T-helper 22 cell (primary cell): ENCODE results near the gene DAO.

ENCODE experiments used
- DNase-seq: peaks from one replicate; pipeline ENCODE4 v3.0.0-alpha.2; 2020; ENCODE audit warnings: low read depth

Gene DAO

DNA sequence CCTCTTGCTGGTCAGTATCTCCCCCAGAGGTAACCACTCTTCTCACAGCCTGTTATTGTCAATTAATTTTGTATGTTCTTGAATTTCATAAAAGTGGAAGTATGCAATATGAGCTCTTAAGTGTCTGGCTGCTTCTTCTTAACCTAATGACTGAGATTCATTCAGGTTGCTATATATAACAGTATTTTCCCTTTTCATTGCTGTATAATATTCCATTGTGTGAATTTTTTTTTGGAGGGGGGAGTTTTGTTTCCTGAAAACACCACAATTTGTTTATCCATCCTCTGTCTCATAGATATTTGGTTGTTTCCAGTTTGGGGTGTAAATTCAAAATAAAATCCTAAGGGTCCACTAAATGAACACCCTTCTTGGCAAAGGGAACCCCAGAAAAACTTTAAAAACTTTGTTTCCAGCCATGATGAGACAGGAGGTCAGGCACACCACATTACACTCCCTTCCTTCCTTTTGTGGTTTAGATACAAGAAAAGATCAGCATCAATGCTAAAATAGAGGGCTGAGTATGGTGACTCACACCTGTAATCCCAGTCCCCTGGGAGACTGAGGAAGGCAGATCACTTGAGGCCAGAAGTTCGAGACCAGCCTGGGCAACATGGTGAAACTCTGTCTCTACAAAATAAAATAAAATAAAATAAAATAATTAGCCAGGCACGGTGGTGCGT, 4.1 kb upstream of the DAO start:
- no peak for DNase-seq

DNA sequence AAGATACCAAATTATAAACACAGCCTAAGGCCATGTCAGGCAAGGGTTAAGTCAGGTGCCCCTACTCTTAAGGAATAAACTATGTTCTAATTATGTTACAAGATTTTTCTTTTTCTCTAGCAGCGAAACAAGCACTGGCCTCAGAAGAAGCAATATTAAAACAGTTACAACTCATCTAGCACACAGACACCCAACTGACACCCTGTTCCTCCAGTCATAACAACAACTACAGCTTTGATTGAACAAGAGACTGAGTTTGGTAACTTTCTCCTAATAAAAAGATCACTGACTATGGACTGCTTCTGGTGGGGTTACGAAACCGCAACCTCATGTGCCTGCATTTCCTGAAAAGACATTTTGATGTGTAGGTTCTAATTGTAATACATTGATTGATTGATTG, 3.3 kb upstream of the DAO start:
- DNase-seq, result no peak

DNA sequence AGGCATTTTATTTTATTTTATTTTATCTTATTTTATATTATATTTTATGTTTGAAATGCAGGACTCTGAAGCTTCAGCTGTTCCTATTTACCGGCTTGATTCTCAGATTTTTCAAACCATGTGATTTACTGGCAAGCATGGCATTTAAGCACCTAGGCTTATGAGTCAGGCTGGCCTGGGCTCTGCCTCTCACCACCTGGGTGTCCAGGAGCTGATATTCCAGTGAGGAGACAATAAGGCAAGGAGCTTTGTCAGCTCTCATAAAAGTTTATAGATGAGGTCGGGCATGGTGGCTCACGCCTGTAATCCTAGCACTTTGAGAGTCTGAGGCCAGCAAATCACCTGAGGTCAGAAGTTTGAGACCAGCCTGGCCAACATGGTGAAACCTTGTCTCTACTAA, 2.1 kb downstream of the DAO start:
- DNase-seq, result no peak

DNA sequence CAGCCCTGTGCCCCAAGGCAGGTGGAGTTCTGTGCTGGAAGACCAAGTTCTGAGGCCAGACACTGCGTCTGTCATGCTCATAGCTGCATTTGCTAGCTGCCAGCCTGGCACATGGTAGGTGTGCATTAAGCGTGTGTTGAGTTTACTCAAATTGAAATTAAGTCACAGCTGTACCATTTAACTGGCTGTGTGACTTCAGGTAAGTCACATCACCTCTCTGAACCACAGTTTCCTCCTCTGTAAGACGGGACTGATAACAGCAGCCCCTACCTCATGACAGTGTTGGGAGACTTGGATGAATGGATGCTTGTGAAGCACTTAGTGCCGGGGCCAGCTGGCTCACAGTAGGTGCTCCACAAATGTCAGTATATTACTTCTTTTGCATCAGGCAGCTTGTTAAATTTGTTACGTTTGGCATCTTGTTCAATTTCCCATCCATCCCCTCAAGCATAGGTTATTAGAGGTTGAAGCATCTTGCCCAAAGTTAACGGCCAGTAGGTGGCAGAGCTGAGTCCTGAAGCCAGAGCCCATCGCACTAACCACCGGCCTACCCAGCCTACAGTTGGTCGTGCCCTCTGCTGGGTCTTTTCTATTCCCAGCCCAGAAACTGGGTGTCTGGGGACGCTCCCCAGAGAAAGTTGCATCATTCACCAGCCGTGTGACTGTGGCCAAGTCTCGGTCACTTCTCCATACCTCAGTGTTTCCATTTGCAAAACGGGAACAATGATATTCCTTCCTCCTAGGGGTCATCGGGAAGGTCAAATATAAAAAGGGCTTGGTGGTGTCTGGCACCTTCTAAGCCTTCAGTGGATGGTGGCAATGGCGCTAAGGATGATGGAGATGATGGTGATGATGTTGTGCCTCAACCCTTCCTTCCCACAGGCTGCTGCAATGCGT, 4.5 kb downstream of the DAO start:
- peak; percentile 15 for DNase-seq

DNA sequence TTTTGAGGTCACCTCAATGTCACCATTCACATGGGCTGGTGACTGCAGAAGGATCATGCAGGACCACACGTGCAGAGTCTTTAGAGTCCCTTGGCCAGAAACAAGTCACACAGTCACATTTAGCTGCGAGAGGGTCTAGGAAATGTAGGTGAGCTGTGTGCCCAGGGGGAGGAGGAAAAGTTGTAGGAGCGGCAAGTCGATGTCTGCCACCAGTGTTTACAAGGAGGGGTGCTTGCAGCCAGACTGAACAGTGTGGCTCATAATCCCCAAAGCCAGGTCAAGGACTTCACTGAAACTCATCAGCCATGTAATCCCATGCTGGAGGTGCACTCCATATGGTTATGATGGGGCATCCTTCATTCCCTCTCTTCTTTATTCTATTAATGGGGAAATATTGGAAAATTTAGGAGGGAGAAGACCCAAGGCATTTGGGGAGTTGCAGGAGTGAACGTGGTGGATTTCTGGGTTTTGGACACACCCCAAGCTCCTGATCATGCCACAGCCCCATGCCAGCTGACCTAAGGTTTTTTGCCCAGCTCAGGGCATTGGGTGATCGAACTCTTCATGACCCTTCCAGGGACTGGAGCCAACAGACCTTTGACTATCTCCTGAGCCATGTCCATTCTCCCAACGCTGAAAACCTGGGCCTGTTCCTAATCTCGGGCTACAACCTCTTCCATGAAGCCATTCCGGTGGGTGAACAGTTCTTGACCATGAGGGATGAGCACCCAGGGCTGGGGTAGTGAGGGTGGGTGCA, 7.2 kb downstream of the DAO start:
- DNase-seq, result no peak

- DNase-seq, result no peak
Observed at GRCh38 chr12:108888031-108888430, 8.1 kb downstream of the DAO start.

- no peak for DNase-seq
Observed at GRCh38 chr12:108890208-108890607, 10.3 kb downstream of the DAO start.

DNA sequence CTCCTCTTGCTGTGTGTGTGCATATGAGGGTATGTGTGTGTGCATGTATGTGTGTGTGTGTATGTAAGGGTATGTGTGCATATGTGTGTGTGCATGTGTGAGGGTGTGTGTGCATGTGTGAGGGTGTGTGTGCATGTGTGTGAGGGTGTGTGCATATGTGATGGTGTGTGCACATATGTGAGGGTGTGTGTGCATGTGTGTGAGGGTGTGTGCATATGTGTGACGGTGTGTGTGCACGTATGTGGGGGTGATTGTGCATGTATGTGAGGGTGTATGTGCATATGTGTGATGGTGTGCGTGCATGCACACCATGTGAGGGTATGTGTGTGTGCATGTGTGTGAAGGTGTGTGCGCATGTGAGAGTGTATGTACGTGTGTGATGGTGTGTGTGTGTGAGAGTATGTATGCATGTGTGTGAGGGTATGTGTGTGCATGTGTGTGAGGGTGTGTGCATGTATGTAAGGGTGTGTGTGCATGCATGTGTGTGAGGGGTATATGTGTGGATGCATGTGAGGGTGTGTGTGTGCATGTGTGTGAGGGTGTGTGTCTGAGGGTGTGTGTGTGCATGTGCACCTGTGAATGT, 15.4 kb downstream of the DAO start:
- DNase-seq, result no peak

GRCh38 chr12:108896336-108896735, 16.4 kb downstream of the DAO start:
- no peak for DNase-seq

- no peak for DNase-seq
Observed at GRCh38 chr12:108896817-108897216, 16.9 kb downstream of the DAO start.

DNA sequence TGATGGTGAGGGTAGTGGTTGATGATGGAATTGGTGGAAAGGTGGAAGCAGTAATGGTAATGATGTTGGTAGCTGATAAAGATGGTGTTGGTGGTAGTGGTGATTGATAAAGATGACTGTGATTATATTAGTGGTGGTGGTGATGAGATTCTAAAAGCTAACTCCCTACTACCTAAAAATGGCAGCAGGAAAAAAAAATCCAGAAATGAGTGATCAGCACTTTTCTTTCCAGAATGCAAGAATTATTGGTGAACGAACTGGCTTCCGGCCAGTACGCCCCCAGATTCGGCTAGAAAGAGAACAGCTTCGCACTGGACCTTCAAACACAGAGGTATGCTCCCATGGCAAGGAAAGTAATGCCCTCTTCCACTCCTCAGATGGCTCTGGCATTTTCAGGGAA, 19.3 kb downstream of the DAO start:
- no peak for DNase-seq

GRCh38 chr12:108905725-108906124, 25.8 kb downstream of the DAO start:
- no peak for DNase-seq

DNA sequence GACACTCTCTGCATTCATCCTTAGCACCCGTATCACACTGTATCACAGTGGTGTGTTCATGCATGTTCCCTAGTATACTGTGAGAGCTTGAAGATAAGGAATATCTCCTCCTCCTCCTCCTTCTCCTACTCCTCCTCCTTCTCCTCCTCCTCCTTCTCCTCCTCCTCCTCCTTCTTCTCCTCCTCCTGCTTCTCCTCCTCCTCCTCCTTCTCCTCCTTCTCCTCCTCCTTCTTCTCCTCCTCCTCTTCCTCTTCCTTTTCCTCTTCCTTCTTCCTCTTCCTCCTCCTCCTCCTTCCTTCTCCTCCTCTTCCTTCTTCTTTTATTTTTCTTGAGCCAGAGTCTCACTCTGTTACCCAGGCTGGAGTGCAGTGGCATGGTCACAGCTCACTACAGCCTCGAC, 27.1 kb downstream of the DAO start:
- no peak for DNase-seq

DNA sequence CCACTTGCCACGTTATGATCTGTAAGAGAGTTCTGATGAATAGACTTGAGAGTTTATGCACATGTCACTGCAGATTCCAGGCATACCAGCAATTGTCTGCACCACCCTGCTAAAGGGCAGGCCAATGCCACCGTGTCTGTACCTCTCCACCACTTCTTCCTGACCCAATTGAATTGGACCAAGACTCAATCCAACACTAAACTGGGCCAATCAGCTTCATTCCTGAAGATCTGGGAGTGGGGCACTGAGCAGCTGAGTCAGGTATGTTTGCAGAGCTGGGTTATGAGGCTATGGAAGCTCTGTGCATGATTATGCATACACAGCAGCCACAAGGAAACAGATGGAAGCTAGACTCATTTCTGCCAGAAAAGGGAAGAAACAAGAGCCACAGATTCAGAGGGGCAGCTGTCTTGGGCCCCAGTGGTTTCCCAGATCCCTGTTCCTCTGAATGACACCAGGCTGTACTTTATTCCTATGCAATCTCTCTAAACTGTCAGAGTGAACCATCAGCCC, 28.0 kb downstream of the DAO start:
- DNase-seq, result no peak

DNA sequence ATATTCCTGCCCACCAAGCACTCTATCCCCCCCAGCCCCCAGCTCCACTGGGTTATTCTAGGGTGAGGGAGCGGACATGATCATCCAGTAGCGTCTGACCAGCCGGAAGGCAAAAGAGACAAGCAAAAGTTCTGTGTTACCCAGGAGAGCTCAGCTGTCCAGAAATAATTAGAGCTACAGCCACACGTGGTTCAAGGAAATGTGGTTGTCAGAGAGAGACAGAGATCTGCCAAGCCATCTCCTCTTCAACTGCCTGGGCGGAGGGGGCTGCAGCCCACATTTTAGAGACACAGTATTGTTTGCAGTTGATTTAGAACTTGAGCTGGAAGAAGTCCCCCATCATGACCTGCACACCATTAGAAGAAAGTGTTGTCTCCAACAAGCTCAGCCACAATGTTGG, 30.4 kb downstream of the DAO start:
- DNase-seq, result no peak

GRCh38 chr12:108911915-108912314, 32.0 kb downstream of the DAO start:
- DNase-seq, result no peak

DNA sequence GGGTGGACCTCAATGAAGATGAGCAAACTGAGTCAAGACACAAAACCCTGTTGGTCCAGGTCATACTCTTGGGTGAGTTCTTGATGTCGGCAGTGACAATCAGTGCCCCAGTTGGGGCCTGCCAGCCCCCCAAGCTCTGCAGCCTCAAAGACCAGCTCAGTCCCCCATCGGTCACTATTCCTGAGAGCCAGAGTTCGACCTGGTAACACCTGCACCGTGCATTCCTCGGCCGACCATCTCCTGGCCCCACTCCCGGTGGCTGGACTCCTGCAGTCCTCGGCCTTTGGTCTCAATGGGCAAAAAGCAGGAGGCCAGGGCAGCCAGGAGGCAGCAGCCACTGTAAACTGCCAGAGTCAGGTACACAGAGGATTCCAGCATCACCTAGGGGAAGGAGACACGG, 32.5 kb downstream of the DAO start:
- DNase-seq, result no peak

DNA sequence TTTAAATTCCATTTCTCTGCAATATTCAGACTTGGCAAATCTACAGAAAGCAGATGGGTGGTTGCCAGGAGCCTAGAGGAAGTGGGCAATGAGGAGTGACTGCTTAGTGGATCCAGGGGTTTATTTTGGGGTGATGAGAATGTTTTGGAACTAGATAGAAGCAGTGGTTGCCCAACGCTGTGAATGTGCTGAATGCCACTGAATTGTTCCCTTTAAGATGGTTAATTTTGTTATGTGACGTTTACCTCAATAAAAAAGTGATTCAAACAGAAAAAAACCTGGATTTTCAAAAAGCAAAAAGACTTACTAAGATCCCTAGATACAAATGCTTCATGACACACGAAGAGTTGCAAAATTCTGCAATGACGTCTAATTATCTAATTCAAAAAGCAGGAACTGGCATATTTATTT, 34.2 kb downstream of the DAO start:
- DNase-seq, result no peak

DNA sequence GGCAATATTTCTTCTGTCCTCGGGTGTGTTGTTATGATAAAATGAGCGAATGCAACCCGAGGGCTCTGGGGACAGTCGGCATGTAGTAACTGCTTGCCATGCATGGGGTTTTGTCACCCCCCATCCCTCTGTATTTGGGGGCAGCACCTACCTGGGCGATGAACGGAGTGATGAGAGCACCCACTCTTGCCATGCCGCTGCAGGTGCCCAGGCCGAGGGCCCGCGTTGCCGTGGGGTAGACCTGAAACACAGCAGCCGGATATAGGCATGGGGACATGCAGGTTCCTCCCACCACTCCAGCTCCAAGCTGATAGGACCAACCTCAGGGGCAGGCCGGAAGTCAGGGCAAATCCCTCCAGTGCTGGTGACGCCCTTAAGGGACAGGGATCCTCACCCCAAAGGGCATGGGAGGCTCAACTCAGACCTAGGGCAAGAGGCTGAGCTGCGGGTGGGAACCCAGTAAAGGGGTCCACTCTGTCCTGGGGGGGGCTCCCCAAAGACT, 35.8 kb downstream of the DAO start:
- DNase-seq, result no peak

- no peak for DNase-seq
Observed at GRCh38 chr12:108916336-108916735, 36.4 kb downstream of the DAO start.

DNA sequence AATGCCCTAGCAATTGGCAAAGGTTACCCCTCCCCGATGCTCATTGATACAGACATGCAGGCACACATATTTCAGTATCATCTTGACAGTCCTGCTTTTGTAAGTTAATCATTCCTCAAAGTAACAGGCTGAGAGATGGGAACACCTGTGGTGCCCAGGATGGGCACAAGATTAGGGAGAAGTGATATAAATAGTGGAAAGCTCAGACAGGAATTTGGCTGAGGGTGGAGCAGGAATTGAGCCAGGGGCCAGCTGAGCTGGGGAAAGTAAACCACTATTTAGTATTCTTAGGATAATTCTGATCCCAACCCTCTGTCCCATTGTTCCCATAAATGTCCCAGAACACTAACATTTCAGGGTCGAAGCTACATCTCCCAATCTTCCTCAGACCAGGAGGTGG, 38.3 kb downstream of the DAO start:
- DNase-seq, result no peak
